GM13976 (cell line): ENCODE measurements around the gene TECTB.

Experiments
- DNase-seq: peaks from one replicate; pipeline ENCODE4 v3.0.0; 2012; ENCODE audit warnings: low spot score
- in situ Hi-C: fragments of 300-500 bp; cut with MboI; formaldehyde crosslinking; loops from one replicate; pipeline ENCODE4 v1.12.0; 2022; ENCODE audit warnings: low sequenced_read_pairs, mixed read lengths, inconsistent platforms; ENCODE audit not compliant: unreplicated experiment
- TF ChIP-seq, protein P1 (sequence below): IDR thresholded peaks from 2 replicates; pipeline ENCODE4 v1.5.1; 2012; ENCODE audit warnings: borderline replicate concordance, mild to moderate bottlenecking; ENCODE audit not compliant: insufficient read depth; ENCODE audit errors: extremely low read depth, missing control alignments, control extremely low read depth

Gene TECTB

GRCh38 chr10:112278871-112279270 lies 4.3 kb upstream of the TECTB start:
- no peak for DNase-seq
- TF ChIP-seq, protein P1, sequence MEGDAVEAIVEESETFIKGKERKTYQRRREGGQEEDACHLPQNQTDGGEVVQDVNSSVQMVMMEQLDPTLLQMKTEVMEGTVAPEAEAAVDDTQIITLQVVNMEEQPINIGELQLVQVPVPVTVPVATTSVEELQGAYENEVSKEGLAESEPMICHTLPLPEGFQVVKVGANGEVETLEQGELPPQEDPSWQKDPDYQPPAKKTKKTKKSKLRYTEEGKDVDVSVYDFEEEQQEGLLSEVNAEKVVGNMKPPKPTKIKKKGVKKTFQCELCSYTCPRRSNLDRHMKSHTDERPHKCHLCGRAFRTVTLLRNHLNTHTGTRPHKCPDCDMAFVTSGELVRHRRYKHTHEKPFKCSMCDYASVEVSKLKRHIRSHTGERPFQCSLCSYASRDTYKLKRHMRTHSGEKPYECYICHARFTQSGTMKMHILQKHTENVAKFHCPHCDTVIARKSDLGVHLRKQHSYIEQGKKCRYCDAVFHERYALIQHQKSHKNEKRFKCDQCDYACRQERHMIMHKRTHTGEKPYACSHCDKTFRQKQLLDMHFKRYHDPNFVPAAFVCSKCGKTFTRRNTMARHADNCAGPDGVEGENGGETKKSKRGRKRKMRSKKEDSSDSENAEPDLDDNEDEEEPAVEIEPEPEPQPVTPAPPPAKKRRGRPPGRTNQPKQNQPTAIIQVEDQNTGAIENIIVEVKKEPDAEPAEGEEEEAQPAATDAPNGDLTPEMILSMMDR, result no peak
- in situ Hi-C loops, result no loop called here

DNA sequence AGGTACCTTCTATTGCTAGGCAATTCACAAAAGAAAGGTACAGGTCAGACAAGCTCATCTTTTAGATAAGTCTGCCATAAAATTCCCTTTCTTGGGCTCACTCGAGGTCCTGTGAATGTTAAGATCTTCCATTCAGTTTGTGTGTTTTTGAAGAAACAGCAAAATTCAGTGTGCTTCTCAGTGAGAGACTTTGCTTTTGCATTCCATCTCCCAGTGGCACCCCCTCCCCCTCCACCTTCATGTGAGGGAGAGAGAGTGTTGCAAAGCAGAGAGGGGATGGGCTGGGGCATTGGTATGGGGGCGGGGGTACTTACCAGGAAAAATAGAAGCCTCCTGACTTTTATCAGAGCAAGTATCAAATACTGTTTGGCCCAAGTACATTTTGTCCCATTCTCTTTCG lies 3.8 kb upstream of the TECTB start:
- DNase-seq, result no peak
- TF ChIP-seq, protein P1, result no peak
- in situ Hi-C loops, result no loop called here

GRCh38 chr10:112280205-112280921 lies 2.8 kb upstream of the TECTB start:
- TF ChIP-seq, protein P1, result no peak
- in situ Hi-C loops, result no loop called here
- DNase-seq, result no peak

DNA sequence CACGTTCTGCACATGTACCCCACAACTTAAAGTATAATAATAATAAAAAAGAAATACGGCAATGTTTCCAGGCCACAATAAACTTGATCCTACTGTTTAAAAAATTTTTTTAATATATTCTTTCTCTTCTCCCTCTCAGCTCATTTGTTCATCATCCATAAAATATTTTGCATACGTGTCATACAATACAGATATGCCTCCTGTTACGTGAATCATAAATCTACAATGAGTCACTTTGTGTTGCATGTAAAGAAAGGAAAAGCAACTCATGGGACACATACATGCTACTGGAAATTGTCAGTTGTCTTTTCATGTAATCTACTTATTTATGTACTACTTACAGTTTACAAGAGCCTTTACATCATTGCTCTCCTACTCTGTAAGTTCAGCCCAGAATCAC lies 1.1 kb upstream of the TECTB start:
- TF ChIP-seq, protein P1, result no peak
- in situ Hi-C loops, result no loop called here
- DNase-seq, result no peak

DNA sequence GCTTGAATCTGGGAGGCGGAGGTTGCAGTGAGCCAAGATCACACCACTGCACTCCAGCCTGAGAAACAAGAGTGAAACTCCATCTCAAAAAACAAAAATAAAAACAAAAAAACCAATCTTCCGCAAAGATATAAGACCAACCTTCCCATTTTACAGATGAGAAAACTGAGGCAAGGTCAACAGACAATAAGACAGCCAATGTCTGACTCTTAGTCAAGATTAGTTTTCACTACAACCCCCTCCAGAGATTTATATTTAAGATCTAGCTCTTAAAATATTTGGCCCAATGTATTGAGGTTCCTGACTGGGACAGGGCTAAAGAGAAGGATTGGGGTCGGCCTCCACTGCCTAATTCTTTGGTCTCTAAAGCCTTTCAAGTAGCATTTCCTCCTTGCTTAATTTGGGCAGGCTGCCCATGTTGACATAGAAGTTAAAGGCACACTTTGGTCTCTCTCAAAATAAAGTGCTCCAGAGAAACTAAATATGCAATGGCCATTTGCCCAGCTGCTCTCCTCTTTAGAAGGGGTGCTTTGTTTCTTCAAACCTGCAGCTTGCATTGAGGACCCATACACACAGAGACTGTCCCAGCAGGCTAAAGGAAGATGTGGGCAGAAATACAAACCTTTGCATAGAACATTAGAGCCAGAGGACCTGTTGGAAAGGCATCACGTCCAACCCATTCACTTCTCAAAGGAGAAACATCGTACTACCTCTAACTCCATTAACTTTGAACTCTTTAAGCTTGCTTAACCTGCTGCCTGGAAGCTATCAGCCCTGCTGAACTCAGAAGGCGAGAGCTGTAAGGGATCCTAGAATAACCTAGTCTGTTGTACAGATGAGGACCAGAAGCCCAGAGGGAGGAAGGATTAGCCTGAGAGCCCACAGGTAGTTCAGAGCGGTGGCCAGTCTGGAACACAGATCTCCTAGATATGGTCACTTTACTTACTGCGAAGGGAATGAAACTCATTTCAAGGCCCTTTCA lies 3.9 kb downstream of the TECTB start:
- TF ChIP-seq, protein P1, result no peak
- DNase-seq, result no peak
- in situ Hi-C loops, result no loop called here

- in situ Hi-C loops, result no loop called here
These were observed 4.6 kb downstream of the TECTB start for GRCh38 chr10:112287844-112288243.

More at GRCh38 chr10:112287844-112288243, 4.6 kb downstream of the TECTB start:
- TF ChIP-seq, protein P1, result no peak
- no peak for DNase-seq
